Measurements from ENCODE around the gene FZD10. TPM values are rescaled to one million over a fixed set of nuclear protein-coding genes. Genes with fewer than 3 reads are reported as not detected.

The FZD10 gene
- total RNA-seq, 6 experiments from 2014 or later, result not detected

DNA sequence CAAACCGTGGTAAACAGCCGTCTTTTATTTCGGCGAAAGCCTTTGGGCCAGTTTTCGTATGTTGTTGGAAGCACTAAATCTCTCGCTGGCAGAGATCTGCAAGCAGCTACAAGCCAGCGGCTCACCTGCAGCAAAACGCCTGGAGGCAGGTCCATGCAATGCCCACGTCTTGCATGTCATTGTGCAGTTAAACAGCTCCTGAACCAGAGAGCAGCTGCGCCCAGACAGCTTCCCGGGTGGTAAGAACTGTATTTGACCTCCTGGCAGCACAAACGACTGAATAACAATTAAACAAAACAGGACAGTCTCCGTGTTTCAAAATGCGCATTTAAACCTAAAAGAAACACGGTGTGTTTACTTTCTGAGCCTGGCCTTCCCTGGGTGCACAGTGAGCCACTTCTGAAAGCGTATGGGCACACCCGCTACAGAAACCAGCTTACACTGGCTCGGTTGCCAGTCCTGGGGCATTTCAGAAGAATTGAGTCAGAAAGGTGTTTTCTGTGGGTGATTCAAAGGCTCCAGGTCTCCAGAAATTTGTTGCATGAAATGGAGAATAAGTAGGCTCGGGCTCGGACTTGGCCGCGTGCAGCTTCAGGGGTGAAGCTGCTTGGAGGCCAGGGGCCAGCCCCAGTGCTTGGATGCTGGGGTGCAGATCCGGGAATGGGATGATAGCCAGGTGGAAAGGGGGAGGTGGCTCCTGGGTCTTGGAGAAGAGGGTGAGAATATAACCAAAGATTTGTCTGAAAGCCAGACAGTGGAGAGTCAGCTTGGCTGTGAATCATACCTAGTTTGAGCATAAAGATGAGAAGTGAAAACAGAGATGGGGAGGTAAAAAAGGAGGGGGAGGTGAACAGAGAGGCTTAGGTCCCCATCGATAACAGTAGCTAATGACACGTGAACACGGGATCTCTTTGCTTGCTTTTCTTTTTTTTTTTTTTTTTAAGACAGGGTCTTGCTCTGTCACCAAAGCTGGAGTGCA is 24.9 kb upstream of the FZD10 start:
- Histone ChIP-seq H3K4me1 (no peaks in the 10 kb centered on the region), H3K9me3 (no peaks in the 10 kb centered on the region), H3K27ac (no peak overlapping the region), H3K36me3 (no peaks in the 10 kb centered on the region), H3K27me3 (peaks cover 0 to 2% of the 10 kb centered on the region in 2 donors), H3K4me3 (no peak overlapping the region)
- TF ChIP-seq POLR2A (IDR thresholded peaks at IDR 0.05), result no peak
- TF ChIP-seq CTCF (IDR thresholded peaks at IDR 0.05), result no peak
- intact Hi-C loops (cut with DNase I), result no loop called here
- ATAC-seq, result no peak
- DNase-seq, result no peak
- 31% methylated on average over 23 of the region's 26 CpGs for WGBS (ENCODE audit: insufficient coverage, low coverage, low lambda C conversion rate, missing lambda C conversion rate)

- no peaks in the 10 kb centered on the region for H3K9me3 ChIP-seq
- DNase-seq (no peak), ATAC-seq (no peak)
- intact Hi-C loops (cut with DNase I), result no loop called here
- no peaks in the 10 kb centered on the region for H3K4me1 ChIP-seq
- no peak for TF ChIP-seq CTCF (IDR thresholded peaks at IDR 0.05)
- TF ChIP-seq POLR2A (IDR thresholded peaks at IDR 0.05), result no peak
- no peak overlapping the region for H3K27ac ChIP-seq
- no peaks in the 10 kb centered on the region for H3K36me3 ChIP-seq
- 66% methylated on average over 19 of the region's 20 CpGs for WGBS (ENCODE audit: insufficient coverage, low coverage, low lambda C conversion rate, missing lambda C conversion rate)
- no peak overlapping the region for H3K4me3 ChIP-seq
- H3K27me3 ChIP-seq, result no peaks in the 10 kb centered on the region
These were observed 23.8 kb upstream of the FZD10 start for GRCh38 chr12:130138478-130138877.

GRCh38 chr12:130139567-130140421 is 22.5 kb upstream of the FZD10 start:
- Histone ChIP-seq H3K4me3 (no peak overlapping the region), H3K9me3 (no peaks in the 10 kb centered on the region), H3K36me3 (no peaks in the 10 kb centered on the region), H3K27me3 (no peaks in the 10 kb centered on the region), H3K27ac (no peak overlapping the region), H3K4me1 (no peaks in the 10 kb centered on the region)
- TF ChIP-seq CTCF (IDR thresholded peaks at IDR 0.05), result no peak
- no peak for TF ChIP-seq POLR2A (IDR thresholded peaks at IDR 0.05)
- DNase-seq (no peak), ATAC-seq (no peak)
- intact Hi-C loops (cut with DNase I), result no loop called here
- 47% methylated on average over 17 of the region's 25 CpGs for WGBS (ENCODE audit: insufficient coverage, low coverage, low lambda C conversion rate, missing lambda C conversion rate)

DNA sequence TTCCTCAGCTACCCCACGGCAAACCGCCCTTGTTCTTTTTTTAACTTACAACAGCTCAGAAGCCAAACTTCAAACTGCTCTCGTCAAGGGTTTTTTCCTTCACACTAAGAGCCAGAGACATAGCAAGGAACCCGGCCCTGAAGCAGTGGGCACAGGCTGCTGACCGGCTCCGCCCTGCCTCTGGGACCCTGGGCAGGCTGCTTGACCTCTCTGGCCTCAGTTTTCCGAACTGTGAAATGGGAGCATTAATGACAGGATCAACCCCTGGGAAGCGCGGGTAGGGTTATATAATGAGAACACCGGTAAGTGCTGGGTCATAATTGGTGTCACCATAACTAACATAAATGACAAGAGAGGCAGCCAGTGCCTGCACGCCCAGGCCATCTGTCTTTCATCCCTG is 21.2 kb upstream of the FZD10 start:
- H3K27me3 ChIP-seq, result no peaks in the 10 kb centered on the region
- DNase-seq (no peak), ATAC-seq (no peak)
- no peaks in the 10 kb centered on the region for H3K4me1 ChIP-seq
- TF ChIP-seq CTCF (IDR thresholded peaks at IDR 0.05) (no peak), POLR2A (IDR thresholded peaks at IDR 0.05) (no peak)
- no peak overlapping the region for H3K4me3 ChIP-seq
- 38% methylated on average over 6 of the region's 11 CpGs for WGBS (ENCODE audit: insufficient coverage, low coverage, low lambda C conversion rate, missing lambda C conversion rate)
- no peak overlapping the region for H3K27ac ChIP-seq
- no peaks in the 10 kb centered on the region for H3K9me3 ChIP-seq
- no peaks in the 10 kb centered on the region for H3K36me3 ChIP-seq
- intact Hi-C loops (cut with DNase I), result no loop called here

All from right lobe of liver (tissue), 6 donors.